CD4-positive, CD25-positive, alpha-beta regulatory T cell (primary cell): ENCODE results near the gene PPFIA1. TPM values are rescaled to one million over a fixed set of nuclear protein-coding genes. Genes with fewer than 3 reads are reported as not detected.

ENCODE experiments used
- ATAC-seq, 2 donors: fragments of 150-1000 bp; cut with Tn5 transposase; one replicate each; pipeline ENCODE4 v1.10.0; 2021; ENCODE audit warnings: low read depth in 2 of 2, moderate number of reproducible peaks in 2 of 2, moderate library complexity in 1 of 2
- DNase-seq, 3 donors: peaks; one replicate each; pipeline versions ENCODE4 v3.0.0 to v3.0.0-alpha.2; 2012 to 2022; ENCODE audit warnings: mixed read lengths in 1 of 3
- H3K27ac ChIP-seq: one replicate; pipeline ENCODE4 v1.7.0; 2013; ENCODE audit warnings: mild to moderate bottlenecking, low read length; ENCODE audit not compliant: insufficient read depth, poor library complexity, severe bottlenecking
- H3K27me3 ChIP-seq: one replicate; pipeline ENCODE4 v1.7.0; 2013; ENCODE audit warnings: low read length; ENCODE audit not compliant: control insufficient read depth, insufficient read depth
- H3K36me3 ChIP-seq: one replicate; pipeline ENCODE4 v1.7.0; 2013; ENCODE audit warnings: mild to moderate bottlenecking, low read length, moderate library complexity; ENCODE audit not compliant: control insufficient read depth, insufficient read depth
- H3K4me1 ChIP-seq: 2 replicates; pipeline ENCODE4 v1.7.0; 2013; ENCODE audit warnings: mild to moderate bottlenecking, low read length; ENCODE audit not compliant: insufficient read depth, control insufficient read depth, poor library complexity, severe bottlenecking
- H3K4me3 ChIP-seq: one replicate; pipeline ENCODE4 v1.7.0; 2013; ENCODE audit warnings: low read depth, mild to moderate bottlenecking, low read length, moderate library complexity
- H3K9me3 ChIP-seq, 2 experiments: 1 replicate in 1 of 2; 2 replicates in 1 of 2; pipeline ENCODE4 v1.7.0; 2013; ENCODE audit warnings: low read length in 2 of 2, mild to moderate bottlenecking in 1 of 2, moderate library complexity in 1 of 2; ENCODE audit not compliant: control insufficient read depth in 2 of 2
- H3K27ac Mint-ChIP-seq, 3 donors: one replicate each; pipeline ENCODE4 v1.8.0; 2020 to 2022; ENCODE audit warnings: mild to moderate bottlenecking in 3 of 3, mixed read lengths in 3 of 3, moderate library complexity in 2 of 3
- H3K27me3 Mint-ChIP-seq: one replicate; pipeline ENCODE4 v1.8.0; 2022; ENCODE audit warnings: mild to moderate bottlenecking, mixed read lengths
- H3K36me3 Mint-ChIP-seq: one replicate; pipeline ENCODE4 v1.8.0; 2020; ENCODE audit warnings: mixed read lengths
- H3K4me1 Mint-ChIP-seq, 4 donors: one replicate each; pipeline ENCODE4 v1.8.0; 2020 to 2022; ENCODE audit warnings: mixed read lengths in 4 of 4, mild to moderate bottlenecking in 1 of 4
- H3K4me3 Mint-ChIP-seq, 4 donors: one replicate each; pipeline ENCODE4 v1.8.0; 2020 to 2022; ENCODE audit warnings: mild to moderate bottlenecking in 4 of 4, mixed read lengths in 4 of 4, moderate library complexity in 3 of 4
- H3K9me3 Mint-ChIP-seq, 7 donors: one replicate each; pipeline ENCODE4 v1.8.0; 2020 to 2022; ENCODE audit warnings: mixed read lengths in 7 of 7, mild to moderate bottlenecking in 3 of 7, moderate library complexity in 2 of 7
- polyA plus RNA-seq, 4 donors: library from polyadenylated mRNA; unstranded; fragments of 300-500 nt; fragmentation: Illumina TruSeq; gene quantifications; one replicate each; pipeline ENCODE4 v1.2.3, GENCODE V29; 2021
- total RNA-seq: library from RNA; stranded (reverse); gene quantifications from one replicate; pipeline ENCODE4 v1.2.3, GENCODE V29; 2022

PPFIA1 gene
- total and polyA plus RNA-seq, 5 donors from 2014 or later = 7.9 to 62.6 (median 11.3) TPM

DNA sequence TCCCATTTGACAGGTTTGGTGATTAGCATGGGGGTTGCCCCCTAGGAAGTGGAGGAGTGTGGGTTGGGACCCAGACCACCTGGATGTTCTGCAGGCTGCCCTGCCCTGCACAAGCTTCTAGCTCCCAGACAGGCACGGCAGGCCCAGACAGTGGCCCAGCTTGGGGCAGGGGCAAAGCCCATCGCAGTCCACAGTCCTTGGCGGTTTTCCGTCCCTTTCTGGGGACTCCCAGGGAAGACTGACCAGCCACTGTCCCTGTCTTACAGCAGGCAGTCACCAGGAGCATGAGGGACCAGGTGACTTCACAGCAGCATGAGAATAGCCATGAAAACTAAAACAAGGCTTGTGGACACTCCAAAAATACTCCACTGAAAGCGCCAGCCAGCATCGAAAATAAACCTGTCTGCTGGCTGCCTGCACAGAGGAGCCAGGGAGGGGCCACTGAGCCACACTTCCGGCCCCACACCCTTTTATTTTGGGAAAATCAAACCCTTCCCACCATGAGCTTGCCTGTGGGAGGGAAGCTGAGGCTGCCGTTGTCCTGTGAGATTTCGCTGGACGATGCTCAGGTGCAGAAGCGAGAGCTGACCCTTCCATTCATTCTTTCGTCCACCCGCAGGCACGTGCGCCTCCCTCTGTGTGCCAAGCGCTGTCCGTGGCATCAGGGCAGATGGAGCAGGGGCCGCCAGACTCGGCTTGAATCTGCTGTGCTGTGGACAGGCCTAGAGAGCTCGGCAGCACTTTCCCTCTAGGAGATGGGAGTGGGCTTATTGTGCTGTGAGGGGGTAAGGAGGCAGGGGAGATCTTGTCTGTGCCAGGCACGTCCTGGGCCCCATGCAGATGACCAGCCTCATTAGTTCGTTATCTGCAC lies 39.4 kb upstream of the PPFIA1 start:
- no peak for ATAC-seq
- H3K4me1 Mint-ChIP-seq = no peaks in the 10 kb centered on the region
- DNase-seq = no peak
- no peaks in the 10 kb centered on the region for H3K36me3 Mint-ChIP-seq
- Histone ChIP-seq H3K27me3 (no peaks in the 10 kb centered on the region), H3K9me3 (peaks cover 0 to 2% of the 10 kb centered on the region in 2 experiments), H3K4me1 (no peaks in the 10 kb centered on the region), H3K4me3 (no peak overlapping the region), H3K27ac (no peak overlapping the region), H3K36me3 (no peaks in the 10 kb centered on the region)
- peaks cover 0 to 1% (median 0%) of the 10 kb centered on the region in 7 donors for H3K9me3 Mint-ChIP-seq
- no peak overlapping the region for H3K27ac Mint-ChIP-seq
- no peak overlapping the region for H3K4me3 Mint-ChIP-seq
- peaks cover 14% of the 10 kb centered on the region for H3K27me3 Mint-ChIP-seq

DNA sequence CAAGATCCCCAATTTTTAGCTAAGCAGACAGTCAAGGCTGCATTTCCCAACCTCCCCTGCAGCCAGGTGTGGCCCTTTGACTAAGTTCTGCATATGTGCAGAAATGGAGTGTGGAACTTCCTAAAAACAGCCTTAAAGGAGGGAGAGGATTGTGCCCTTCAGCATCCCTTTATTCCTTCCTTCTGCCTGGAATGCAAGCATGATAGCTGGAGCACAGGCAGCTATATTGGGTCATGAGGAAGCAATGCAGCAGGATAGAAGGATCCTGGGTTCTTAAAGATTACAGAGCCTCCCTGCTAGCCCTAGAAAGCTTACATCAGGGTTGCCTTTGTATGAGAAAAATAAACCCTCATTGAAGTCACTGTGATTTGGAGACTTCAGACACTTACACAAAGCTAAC lies 37.5 kb upstream of the PPFIA1 start:
- Histone ChIP-seq H3K4me1 (no peaks in the 10 kb centered on the region), H3K4me3 (no peak overlapping the region), H3K36me3 (no peaks in the 10 kb centered on the region), H3K27me3 (no peaks in the 10 kb centered on the region), H3K9me3 (peaks cover 0 to 2% of the 10 kb centered on the region in 2 experiments), H3K27ac (no peak overlapping the region)
- Mint-ChIP-seq H3K27ac (no peak overlapping the region), H3K27me3 (peaks cover 5% of the 10 kb centered on the region), H3K4me3 (no peak overlapping the region), H3K36me3 (no peaks in the 10 kb centered on the region), H3K4me1 (no peaks in the 10 kb centered on the region), H3K9me3 (peaks cover 0 to 1% (median 0%) of the 10 kb centered on the region in 7 donors)
- DNase-seq = no peak
- ATAC-seq = no peak

DNA sequence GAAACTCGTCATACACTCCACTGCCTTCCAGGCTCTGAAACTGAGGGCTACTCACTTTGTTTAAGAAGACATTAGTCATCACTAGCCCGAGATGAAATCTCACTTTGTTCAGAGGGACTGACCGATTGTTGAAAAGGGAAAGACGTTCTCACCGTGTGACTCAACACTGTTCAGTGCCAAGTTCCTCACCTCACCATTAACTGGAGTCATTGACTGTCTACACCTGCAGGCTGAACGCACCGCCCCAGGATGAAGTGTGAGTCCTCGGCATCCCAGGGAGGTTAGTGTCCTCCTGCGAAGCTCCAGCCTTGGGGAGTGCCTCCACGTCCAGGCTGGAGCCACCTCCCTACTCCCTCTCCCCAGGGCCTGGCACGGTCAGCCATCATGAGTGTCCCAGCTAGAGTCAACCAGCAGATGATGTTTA lies 37.0 kb upstream of the PPFIA1 start:
- Mint-ChIP-seq H3K27ac (no peak overlapping the region), H3K36me3 (no peaks in the 10 kb centered on the region), H3K27me3 (peaks cover 4% of the 10 kb centered on the region), H3K9me3 (peaks cover 0 to 1% (median 0%) of the 10 kb centered on the region in 7 donors), H3K4me3 (no peak overlapping the region), H3K4me1 (no peaks in the 10 kb centered on the region)
- Histone ChIP-seq H3K27ac (no peak overlapping the region), H3K9me3 (peaks cover 0 to 2% of the 10 kb centered on the region in 2 experiments), H3K4me3 (no peak overlapping the region), H3K27me3 (no peaks in the 10 kb centered on the region), H3K36me3 (no peaks in the 10 kb centered on the region), H3K4me1 (no peaks in the 10 kb centered on the region)
- ATAC-seq (no peak), DNase-seq (no peak)

DNA sequence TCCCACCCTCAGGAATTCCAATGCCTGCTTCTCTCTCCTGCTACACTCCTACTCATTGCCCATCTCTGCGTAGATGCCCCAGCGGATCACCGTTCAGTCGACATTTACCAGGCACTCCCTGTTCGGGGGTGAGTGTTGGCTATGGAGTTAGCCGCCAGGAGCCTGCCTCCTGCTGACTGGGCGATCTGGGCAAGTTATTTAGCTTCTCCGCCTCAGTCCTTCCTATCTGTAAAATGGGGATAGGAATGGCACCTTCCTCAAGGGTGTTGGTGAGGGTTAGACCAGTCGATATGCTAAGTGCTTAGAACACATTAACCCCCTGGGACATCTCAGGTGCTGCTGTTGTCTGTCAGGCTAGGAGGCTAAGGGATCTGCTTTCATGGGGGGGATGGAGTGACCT lies 36.5 kb upstream of the PPFIA1 start:
- ATAC-seq (no peak), DNase-seq (no peak)
- H3K4me3 ChIP-seq = no peak overlapping the region
- H3K36me3 ChIP-seq = no peaks in the 10 kb centered on the region
- no peak overlapping the region for H3K27ac Mint-ChIP-seq
- peaks cover 0 to 1% (median 0%) of the 10 kb centered on the region in 7 donors for H3K9me3 Mint-ChIP-seq
- H3K27me3 Mint-ChIP-seq = peaks cover 4% of the 10 kb centered on the region
- H3K9me3 ChIP-seq = peaks cover 0 to 2% of the 10 kb centered on the region in 2 experiments
- no peaks in the 10 kb centered on the region for H3K4me1 Mint-ChIP-seq
- H3K4me3 Mint-ChIP-seq = no peak overlapping the region
- H3K36me3 Mint-ChIP-seq = no peaks in the 10 kb centered on the region
- no peaks in the 10 kb centered on the region for H3K4me1 ChIP-seq
- no peak overlapping the region for H3K27ac ChIP-seq
- no peaks in the 10 kb centered on the region for H3K27me3 ChIP-seq

DNA sequence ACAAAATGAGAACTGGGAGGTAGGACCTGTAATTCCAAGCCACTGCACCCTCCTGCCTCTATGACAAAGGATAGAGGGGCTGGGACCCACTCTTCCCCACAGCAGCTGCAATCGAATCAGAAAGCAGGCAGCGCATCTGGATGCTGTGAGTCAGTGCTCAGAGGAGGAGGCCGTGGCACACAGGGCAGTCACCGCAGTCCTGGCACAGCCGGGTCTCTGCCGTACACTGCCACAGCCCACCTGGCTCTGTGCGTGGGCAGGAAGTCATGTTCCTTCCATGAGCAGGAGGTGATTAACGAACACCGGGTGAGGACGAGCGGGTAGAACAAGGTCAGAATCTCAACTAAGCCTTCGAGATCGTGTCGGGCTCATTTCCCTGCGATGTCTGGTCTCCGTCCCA lies 30.2 kb upstream of the PPFIA1 start:
- Histone ChIP-seq H3K27me3 (no peaks in the 10 kb centered on the region), H3K4me3 (no peak overlapping the region), H3K4me1 (no peaks in the 10 kb centered on the region), H3K27ac (no peak overlapping the region), H3K9me3 (no peaks in the 10 kb centered on the region), H3K36me3 (no peaks in the 10 kb centered on the region)
- Mint-ChIP-seq H3K4me1 (peaks cover 0 to 2% (median 0%) of the 10 kb centered on the region in 4 donors), H3K4me3 (no peak overlapping the region), H3K27me3 (peaks cover 5% of the 10 kb centered on the region), H3K36me3 (no peaks in the 10 kb centered on the region), H3K9me3 (no peaks in the 10 kb centered on the region), H3K27ac (no peak overlapping the region)
- ATAC-seq = no peak
- no peak for DNase-seq

DNA sequence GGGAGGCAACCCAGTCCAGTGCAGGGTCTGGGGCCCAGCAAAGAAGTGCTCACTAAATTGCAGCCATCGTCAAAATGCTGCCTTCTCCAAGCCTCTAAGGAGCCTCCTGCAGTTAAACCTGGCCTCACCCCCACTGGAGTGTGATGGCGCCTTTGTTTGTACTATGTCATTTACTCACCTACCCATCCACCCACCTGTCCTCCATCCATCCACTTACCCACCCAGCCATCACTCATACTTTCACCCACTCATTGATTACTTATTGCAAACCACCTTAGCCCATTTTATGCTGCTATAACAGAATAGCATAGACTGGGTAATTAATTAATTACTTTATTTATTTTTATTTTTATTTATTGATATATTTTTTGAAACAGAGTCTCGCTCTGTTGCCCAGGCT lies 28.8 kb upstream of the PPFIA1 start:
- H3K27me3 ChIP-seq = no peaks in the 10 kb centered on the region
- H3K27ac ChIP-seq = no peak overlapping the region
- H3K36me3 ChIP-seq = no peaks in the 10 kb centered on the region
- H3K4me1 ChIP-seq = no peaks in the 10 kb centered on the region
- Mint-ChIP-seq H3K4me3 (no peak overlapping the region), H3K4me1 (peaks cover 0 to 2% (median 0%) of the 10 kb centered on the region in 4 donors), H3K36me3 (no peaks in the 10 kb centered on the region), H3K27me3 (peaks cover 5% of the 10 kb centered on the region), H3K27ac (no peak overlapping the region), H3K9me3 (peaks cover 0 to under 1% (median 0%) of the 10 kb centered on the region in 7 donors)
- H3K9me3 ChIP-seq = no peaks in the 10 kb centered on the region
- ATAC-seq (no peak), DNase-seq (no peak)
- no peak overlapping the region for H3K4me3 ChIP-seq

DNA sequence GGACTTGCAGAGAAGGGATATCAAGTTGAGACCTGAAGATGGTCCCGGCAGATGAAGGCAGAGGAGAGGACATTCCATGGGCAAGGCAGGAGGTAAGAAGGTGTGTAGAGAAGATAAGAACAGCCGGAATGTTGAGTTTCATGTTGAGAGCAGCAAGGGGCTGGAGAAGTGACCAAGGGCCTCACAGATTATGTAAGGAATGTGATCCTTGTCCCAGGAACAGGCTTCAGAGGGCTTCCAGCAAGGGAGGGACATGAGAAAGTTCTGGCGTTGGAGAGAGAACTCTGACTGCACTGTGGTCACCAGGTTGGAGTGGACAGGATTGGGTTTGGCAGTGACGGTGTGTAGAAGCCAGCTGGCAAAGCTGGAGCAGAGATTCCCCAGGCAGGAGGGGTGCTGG lies 27.6 kb upstream of the PPFIA1 start:
- Mint-ChIP-seq H3K27ac (no peak overlapping the region), H3K36me3 (no peaks in the 10 kb centered on the region), H3K9me3 (peaks cover 0 to 2% (median 0%) of the 10 kb centered on the region in 7 donors), H3K4me3 (no peak overlapping the region), H3K4me1 (peaks cover 0 to 2% (median 0%) of the 10 kb centered on the region in 4 donors), H3K27me3 (peaks cover 5% of the 10 kb centered on the region)
- H3K4me1 ChIP-seq = no peaks in the 10 kb centered on the region
- ATAC-seq = no peak
- H3K27me3 ChIP-seq = no peaks in the 10 kb centered on the region
- no peak for DNase-seq
- H3K36me3 ChIP-seq = no peaks in the 10 kb centered on the region
- H3K4me3 ChIP-seq = no peak overlapping the region
- no peak overlapping the region for H3K27ac ChIP-seq
- H3K9me3 ChIP-seq = no peaks in the 10 kb centered on the region
